HG03378 (cell line): ENCODE results near the gene NPHP4.

Source experiments
- ATAC-seq: cut with Tn5 transposase; IDR thresholded peaks from one replicate; pipeline ENCODE4 v1.9.1; 2021; ENCODE audit warnings: mild to moderate bottlenecking, moderate library complexity; ENCODE audit not compliant: unreplicated experiment

The NPHP4 gene

DNA sequence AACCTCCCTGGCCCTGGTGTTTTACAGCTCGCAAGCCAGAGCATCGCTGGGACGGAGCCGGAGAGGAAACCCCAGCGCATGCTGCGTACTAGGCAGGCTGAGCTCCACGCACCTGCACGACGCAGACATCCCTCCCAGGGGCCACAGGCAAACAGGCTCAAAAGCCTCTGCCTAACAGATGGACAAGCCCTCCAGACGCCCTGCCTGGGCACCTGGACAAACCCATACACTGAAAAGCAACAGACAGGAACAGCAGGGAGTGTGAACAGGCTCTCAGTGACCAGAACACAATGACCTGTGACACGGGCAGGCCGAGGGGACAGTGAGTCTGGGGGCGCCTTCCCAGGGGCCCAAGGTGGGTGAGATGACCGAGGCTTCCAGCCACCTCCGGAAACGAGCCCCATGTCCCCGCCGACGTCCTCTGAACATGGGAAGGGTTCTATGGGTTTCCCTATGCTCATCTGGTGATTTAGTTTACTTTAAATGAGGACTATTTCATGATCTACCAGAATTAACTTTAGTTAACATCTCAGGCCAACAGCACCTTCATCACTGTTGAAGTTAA is 40.3 kb downstream of the NPHP4 start:
- ATAC-seq = no peak

DNA sequence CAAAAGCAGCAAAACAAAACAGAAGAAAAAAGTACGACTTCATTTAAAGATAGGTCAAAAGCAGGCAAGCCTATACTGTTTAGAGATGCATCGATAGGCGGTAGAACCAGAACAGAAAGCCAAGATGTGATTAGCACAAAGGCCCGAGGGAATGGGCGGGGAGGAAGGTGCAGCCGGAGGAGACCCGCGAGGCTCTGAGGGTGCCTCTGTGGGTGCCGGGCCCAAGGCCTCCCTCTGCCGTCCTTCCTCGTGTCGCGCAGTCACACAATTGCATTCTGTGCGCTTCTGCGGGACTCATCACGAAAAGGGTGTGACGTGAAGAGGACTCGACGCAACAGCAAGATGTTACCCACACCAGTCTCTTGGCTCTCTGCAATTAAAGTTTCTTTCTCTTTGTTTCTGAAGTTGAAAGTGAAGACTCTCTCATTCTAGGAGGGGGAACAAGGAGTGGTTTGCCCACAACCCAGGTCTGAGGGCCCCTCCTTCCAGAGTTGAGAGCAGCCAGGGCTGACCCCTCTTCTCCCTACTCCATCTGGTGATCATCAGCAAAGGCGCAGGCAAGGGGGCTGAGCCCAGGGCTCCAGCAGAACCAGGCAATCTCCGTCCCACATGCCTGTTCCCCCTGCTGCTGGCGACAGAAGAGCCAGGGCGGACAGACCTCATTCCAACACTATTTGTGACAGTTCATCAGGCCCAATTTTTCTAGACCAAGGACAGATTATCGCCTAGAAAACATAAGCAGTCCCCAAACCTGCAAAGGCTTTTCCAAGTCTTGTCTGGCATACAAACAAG is 41.0 kb downstream of the NPHP4 start:
- ATAC-seq = no peak

DNA sequence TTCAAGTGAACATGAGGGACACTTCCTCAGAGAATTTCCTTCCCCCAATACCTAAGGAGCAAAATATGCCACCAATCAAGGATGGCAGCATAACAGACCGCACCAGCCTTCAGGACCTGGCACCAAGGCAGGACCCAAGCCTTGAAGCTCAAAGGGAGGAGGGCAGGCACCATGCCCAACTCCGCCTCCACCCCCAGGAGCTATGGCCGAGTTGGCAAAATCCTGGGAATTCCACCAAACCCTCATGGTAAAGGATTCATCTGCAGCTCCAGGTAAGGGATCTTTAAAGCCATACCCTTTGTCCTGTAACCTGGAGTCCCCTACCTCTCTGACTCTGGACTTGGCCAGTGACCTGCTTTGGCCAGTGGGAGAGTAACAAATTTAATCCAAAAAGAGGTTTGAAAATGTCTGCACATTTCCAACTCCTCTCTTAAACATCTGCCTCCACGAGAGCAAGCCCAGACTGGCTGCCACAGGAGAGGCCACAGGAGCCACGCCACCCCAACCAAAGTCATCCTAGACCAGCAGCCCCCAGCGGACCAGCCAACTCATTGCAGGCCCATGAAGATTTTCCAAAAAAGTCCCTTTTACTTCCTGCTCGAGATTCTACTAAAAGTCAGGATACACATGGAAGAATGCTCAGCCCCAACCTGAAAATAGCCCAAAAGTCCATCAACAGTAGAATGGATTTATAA is 41.9 kb downstream of the NPHP4 start:
- ATAC-seq = no peak

DNA sequence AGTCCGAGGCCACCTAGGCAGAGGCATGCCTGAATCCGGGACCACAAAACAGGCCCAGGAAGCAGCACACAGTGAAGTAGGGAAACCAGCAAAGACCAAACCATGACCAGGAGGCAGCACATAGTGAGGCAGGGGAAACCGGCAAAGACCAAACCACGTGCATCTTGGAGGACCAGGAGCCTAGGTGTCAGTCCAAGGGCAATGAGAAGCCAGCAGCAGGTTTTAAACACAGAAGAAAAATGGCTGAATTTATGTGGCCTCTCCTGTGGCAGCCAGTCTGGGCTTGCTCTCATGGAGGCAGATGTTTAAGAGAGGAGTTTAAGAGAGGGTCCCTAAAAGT is 42.5 kb downstream of the NPHP4 start:
- ATAC-seq = no peak

DNA sequence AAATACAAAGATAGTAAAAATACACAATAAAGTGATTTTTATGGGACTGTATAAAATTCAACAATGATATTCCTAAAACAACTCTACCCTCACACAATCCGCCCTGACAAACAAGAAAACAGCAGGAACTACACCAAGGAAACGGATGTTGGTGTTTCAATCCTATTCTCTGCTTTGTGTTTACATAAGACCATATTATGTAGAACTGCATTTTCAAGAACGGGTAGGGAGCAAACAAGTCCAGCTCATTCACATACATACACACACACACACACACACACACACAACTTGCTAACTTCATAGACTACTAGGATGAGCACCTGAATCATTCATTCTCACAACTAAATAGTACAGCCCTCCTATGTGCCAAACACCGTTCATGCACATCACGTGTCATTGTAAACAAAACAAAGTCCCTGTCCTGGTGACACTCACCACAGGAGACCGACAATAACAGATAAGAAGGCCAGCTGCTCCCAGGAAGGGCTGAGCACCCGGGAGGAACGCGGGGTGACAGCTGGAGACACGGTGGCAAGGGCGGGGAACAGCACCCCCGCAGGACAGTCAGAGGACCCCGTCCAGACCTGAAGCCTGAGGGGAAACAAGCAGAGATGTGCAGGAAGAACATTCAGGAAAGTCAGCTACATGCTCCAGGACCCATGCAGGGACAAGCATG is 43.0 kb downstream of the NPHP4 start:
- ATAC-seq = no peak

DNA sequence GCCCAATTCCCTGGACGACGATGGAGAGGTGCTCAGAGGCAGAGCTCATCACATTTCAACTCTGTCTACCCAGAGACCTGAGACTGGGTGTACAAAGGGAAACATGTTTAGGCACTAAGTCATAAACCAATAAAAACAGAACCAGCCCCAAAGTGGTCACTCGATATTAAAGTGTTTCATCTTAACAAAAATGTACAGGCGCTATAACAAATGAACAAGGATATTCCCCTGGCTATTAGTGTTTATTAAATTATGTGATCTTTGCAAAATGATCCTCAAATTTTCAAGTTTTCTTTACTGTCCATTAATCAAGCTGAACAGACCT is 43.6 kb downstream of the NPHP4 start:
- no peak for ATAC-seq

DNA sequence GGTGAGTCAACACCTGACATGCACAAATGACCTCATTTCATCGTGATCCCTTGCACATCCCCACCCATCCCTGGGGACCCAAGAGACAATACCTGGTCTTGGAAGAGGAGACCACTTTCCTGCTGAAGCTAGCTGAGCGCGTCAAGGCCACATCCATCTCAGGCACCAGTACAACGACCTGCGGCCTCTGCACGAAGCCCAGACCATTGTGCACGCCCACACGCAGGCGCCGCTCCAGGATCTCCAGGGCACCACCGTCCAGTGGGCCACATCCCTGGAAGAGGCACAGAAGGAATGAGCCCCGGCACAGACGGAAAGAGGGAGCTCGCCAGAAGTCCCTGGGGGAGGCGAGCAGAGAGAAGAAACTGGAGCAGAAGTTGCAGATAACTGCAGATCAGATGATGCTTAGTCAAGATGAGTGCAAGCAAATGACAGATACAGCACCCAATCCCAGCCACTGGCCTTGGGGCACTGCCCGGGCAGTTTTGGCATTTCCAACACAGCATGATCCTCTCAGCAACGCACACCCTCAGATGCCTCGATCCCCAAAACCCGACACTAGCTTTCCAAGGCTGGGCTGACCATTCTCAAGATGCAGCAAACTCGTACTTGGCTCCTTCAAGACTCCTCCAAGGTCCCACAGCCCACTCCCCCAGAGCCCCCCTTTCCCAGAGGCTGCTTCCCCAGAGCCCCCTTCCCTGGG is 44.1 kb downstream of the NPHP4 start:
- no peak for ATAC-seq

DNA sequence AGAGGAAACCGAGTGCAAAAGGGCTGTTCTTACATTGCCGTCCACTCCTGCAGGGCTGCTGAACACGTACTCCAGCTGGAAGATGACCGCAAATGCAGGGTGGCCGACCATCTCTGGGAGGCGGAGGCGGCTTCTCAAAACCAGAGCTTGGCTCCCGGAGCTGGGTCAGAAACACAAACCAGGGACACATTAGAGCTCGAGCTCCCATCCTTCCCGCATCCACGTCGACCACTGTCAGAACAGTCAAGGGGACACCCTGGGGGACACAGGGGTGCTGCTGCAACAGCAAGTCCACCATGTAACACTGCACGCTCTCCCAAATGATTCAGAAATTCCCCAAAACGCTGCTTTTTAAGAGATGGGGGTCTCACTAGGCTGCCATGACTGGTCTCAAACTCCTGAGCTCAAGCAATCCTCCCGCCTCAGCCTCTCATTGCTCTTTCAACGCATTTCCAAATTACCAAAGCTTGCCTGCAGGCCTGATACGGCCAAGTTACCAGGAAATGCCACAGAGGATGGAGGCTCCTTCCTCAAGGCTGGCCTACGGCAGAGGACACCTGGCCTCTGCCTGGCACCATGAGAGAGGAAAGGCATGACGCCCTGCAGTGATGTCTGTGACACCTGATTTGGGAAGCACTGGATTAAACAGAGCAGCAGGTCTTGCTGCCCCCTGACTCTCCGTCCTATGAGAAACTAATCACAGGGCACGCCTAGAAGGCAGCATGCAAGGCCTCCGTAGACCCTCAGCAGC is 45.0 kb downstream of the NPHP4 start:
- no peak for ATAC-seq

DNA sequence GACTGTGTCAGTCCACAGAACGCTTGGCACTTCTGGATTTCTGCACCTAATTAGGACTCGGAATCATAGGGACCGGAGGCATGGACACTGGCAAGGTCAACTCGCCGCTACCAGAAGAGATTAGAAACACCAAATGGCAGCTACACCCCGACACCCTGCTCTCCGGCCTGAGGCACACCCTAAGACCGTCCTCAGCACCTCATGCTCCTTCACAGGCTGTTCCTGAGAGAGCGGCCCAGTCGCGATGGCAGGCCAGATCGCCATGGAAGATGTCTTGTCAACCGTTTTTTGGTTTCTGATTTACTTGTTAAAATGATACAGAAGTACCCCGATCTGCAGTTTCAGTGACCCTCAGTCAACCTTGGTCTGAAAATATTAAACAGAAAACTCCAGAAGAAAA is 46.8 kb downstream of the NPHP4 start:
- ATAC-seq = no peak

DNA sequence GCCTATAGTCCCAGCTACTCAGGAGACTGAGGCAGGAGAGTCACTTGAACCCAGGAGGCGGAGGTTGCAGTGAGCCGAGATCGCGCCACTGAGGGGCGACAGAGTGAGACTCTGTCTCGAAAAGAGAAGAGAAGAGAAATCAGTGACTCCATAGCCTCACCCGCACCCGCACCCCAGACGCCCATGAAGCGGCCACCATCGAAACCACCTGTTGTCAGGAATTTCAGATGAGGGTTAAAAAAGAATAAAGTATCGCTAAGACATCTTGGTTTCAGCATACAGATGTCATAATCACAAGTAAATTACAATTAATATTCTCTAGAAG is 47.4 kb downstream of the NPHP4 start:
- no peak for ATAC-seq

DNA sequence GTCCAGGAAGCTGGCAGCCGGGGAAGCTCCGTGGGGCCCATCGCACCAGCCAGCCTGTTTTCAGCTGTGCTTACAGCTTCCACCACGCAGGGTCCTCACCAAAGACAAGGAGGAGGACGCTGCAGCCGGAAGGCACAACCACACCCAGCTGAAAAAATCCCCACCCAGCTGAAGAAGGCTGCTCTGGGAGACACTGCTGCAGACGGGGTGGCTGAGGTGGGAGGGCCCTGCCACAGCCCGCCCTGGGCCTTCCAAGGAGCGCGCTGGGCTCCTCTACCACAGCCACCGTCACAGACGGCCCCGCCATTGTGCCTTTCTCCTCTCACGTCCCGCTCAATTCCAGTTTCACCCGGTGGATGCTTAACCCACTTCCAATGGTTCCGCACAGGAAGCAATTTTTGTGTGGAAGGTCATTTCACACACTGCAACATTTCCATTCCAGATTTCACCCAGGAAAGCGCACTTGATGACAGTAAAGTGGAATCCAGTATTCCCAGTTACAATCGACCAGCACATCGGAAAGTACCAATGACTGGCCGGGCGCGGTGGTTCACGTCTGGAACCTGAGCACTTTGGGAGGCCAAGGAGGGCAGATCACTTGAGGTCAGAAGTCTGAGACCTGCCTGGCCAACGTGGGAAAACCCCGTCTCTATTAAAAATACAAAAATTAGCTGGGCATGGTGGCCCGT is 47.9 kb downstream of the NPHP4 start:
- no peak for ATAC-seq

DNA sequence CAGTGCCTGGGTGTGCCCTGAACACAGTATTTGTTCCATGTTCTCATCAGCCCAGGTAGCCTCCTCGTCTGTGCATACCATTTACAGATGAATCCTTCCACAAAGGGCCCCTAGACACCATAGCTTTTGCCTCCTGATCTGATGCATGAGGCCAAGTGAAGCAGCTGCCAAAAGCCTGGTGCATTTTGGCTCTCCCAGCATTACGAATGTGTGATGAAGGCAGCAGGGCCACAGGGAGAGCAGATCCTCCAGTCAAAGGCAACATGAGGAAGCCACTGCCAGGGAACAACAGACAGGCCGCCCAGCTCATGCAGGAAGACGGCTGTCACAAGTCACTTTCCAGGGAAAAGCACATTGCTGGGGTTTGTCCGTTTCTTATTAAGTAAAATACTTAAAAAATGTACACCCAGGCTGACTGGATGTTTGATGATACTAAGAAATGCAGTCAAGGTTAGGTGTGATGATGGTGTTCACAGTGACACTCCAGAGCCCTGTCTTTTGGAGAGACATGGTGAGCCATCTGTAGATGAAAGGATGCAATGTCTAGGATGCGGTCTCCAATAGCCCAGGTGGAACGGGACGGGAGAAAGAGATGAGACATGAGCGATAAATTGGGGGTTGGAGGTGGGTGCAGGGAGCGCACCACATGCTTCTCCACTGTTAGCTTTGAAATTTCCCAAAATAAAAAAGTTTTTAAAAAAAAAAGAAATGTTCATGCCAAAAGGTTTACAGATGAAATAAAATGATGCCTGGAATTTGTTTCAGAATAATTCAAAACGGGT is 48.7 kb downstream of the NPHP4 start:
- ATAC-seq = no peak

DNA sequence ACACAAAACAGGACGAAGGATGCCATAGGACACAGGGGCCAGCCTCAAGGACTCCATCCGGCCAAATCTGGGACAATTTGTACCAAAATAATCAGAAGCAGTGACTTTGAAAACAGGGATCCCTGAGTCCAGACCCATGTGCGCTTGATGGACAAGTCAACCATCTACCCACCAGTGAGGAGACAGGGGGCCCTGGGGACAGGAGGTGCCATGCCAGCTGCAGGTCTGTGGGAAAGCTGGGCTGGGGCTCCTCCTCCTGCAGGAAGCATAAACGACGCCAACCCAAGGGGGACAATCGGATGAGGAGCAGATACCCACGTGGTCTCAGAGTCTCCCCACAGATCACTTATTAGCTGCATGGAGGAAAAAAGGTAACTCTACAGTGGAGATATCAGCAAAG is 50.6 kb downstream of the NPHP4 start:
- no peak for ATAC-seq

DNA sequence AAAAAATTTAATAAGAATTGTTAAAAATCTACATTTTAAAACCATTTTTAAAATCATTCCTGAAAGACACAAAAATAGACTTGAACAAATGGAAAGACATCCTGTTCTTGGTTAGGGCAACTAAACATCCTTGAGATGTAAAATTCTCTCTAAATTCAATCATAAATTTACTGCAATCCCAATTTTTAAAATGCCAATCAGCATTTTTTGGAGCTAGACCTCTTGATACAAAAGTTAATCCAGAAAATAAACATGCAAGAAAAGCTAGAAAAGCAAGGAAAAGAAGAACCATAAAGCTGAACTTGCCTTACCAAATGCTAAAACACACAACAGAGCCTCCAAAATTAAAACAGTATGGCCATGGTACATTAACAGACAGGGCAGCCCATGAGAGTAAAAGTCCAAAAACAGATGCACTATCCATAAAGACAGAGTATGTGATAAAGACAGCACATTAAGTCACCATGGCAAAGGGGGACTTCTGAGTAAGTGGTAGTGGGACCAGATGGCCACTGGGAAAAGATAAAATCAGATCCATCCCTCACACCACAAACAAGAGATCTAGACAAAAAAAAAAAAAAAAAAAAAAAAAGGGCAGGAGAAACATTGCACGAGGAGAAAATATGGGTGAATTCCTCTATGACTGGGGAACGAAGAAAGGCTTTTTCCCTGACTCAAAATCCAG is 51.4 kb downstream of the NPHP4 start:
- no peak for ATAC-seq

DNA sequence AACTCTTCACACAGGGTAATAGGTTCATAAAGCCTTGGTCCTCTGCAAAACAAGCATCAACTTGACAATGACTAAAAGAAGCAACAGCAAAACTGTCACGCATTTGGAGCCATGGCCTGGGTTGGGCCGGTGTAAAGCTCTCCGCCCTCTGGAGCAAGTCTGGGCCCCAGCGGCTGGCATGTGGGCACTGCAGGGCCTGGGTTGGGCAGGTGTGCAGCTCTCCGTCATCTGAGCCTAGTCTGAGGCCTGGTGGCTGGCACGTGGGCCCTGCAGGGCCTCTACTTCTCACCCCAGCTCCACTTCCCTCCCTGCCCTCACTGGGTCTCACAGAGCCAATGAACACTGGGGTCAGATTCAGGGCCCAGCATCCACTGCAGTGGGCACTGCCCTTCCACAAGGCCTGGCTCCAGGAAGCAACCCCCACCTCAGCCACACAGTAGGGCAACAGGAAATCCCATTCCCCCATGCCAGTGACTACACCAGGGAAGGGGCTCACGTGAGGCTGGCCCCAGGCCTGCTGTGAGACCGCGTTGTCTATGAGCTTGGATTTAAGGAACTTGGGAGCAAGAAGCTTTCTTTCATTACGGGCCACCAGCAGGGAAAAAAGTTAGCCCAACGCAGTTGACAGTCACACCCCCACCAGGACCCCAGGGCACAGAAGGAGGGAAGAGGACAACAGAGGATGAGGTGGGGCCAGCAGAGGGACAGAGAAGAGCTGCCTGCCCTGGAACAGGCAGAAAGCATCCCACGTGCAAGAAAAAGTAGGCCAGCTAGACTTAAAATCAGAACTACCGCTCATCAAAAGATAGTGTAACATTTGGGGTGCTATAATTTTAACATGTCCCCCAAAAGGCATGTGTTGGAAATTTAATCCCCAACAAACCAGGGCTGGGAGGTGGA is 52.7 kb downstream of the NPHP4 start:
- ATAC-seq = no peak

DNA sequence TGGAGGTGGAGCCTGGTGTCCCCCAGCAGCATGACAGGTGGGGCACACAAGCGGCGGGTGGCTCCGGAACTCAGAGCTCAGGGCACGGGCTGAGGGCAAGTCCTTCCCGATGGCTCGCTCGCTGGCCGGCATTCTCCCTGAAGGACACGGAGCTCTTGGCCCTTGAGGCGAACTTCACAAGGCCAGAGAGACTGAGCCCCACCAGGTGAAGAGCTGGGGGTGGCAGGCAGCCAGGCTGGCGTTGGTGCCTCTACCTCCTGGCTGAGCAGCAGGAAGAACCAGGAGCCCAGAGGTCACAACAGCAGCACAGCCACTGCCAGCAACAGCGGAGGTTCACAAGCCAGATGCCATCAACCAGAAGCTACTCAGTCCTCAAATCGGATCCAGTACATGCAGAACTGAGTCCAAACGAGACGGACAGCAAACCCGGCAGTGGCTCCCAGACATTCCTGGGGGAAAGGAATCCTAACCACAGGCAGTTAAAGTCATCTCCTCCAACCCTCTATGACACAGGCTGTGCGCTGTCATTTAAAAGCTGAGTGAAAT is 54.1 kb downstream of the NPHP4 start:
- ATAC-seq = no peak

DNA sequence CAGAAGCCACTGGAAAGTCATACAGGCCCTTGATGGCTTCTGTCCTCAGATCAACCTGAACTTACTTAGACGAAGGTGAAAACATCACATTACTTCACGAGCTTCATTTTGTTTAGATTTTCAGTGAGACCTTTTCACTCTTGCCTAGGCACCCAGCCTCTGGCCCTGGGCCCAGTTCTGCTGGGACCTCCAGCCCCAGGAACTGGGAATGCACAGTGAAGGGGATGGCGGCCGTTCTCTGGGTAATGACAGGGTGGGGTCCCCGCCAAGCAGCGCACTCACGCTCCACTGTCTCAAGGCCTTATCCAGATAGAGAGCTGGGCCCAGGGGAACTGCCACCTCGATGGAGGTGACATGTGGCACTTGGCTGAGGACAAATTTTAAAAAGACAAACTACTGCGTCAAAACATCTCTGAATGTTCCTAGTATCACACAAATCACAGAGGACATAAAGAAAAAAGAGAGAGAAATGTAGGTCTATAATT is 54.8 kb downstream of the NPHP4 start:
- ATAC-seq = no peak
